Measurements from ENCODE around the gene THBS1.

THBS1 gene

GRCh38 chr15:39641191-39641889 is 60.5 kb downstream of the THBS1 start:
- FAIRE-seq: no peak

GRCh38 chr15:39642011-39642640 is 61.2 kb downstream of the THBS1 start:
- no peak for FAIRE-seq

- FAIRE-seq: no peak
Observed at GRCh38 chr15:39643727-39644126, 62.8 kb downstream of the THBS1 start.

GRCh38 chr15:39644136-39644535 is 63.3 kb downstream of the THBS1 start:
- no peak for FAIRE-seq

- FAIRE-seq: no peak
Observed at GRCh38 chr15:39645138-39645975, 64.5 kb downstream of the THBS1 start.

- no peak for FAIRE-seq
Observed at GRCh38 chr15:39645976-39646257, 65.0 kb downstream of the THBS1 start.

- no peak for FAIRE-seq
Observed at GRCh38 chr15:39646425-39646824, 65.5 kb downstream of the THBS1 start.
